GM21367 (cell line): ENCODE measurements around the gene HOXB4.

Experiments
- ATAC-seq: cut with Tn5 transposase; IDR thresholded peaks from one replicate; pipeline ENCODE4 v1.9.1; 2021; ENCODE audit not compliant: unreplicated experiment

The HOXB4 gene

GRCh38 chr17:48575066-48575582 lies 3.0 kb downstream of the HOXB4 start:
- ATAC-seq: no peak

- ATAC-seq: no peak
Observed at GRCh38 chr17:48574505-48575065, 3.6 kb downstream of the HOXB4 start.

DNA sequence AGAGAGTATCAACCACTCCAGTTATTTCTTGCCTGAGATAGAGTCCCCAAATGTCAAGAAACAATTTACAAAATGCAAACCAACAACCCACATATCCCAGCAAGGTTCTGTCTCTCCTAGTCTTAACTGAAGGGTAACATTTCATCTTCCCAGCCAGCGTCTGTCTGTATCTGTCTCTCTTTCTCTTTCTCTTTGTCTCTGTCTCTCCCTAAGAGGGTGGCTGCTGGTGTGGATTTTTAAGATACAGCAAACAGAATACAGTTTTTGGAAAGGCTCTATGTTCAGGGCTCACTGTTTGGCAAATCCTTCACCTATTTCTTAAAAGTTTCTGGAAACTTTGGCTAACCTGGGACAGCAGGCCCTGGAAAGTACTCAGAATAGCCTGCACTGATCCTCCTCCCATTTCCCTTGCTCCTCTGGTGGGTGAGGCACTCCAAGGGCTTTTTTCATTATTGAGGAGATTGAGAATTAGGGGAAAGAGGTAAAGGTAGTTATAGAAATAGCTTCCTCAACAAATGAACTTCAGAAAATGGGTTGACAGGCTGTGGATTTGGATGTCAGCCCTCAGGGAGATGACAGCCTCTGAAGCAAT lies 6.2 kb downstream of the HOXB4 start:
- no peak for ATAC-seq

DNA sequence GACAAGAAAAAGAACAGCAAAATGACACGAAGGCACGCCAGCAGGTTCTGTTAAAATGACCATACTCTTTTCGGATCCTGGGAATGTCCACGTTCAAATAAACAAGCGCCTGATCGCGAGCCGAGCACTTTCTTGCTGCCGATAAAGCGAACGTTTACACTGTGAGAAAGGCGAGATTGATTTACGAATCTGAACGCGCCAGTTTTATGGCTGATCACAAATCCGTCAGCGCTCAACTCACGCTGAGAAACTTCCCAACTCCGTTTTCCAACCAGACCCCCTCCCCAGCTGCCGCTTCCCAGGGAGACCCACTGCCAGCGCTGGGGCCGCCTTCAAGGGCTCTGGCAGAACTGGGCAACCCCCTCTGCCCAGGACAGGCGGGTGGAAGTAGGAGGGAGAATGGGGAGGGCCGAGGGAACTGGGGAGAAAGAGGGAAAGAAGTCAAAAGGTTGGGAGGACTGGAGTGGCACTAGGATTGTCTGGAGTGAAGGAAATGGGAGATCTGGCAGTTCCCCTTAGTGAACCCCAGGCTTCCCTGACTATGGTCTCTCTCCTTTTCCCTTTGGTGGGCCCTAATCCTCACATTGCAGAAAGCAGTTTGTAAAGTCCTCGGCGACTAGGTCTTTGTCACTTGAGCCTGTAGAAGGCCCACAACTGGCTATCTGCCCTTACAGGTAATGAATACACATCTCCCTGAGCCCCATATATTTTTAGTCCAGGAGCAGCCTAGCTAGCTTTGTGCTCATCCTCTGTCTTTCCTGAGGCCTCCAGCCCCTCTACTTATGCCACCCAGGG lies 6.9 kb downstream of the HOXB4 start:
- ATAC-seq: no peak

DNA sequence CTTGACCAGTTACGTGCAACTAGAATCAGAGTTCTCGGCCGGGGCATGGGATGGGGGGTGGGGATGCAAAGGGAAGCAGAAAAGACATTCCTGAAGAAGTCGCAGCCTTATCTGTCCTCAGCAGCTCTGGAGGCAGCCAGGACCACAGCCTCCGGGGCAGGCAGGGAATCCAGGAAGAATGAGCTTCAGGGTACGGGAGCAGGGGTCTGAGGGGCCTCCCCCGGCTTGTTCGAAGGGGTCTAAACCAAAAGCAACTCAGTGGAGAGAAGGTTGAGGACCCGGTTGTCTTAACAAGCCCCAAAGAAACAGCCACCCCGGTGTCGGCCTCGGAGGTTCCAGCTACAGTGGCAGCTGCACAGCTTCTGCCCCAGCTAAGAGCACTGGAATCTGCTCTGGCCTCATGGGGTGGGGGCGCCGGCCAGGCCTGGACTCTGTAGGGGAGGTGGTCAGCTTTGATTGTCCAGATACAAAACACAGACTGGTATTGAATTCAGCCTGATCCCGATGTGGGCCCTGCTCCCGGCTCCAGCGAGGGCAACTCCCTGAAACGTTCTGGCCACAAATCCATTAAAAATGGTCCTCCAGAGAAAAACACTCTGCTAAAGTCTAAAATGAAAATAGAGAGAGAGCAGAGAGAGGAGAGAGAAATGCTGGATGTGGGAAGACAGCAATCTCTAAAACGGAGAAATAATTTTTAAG lies 7.7 kb downstream of the HOXB4 start:
- no peak for ATAC-seq

- ATAC-seq: no peak
Observed at GRCh38 chr17:48569674-48570324, 8.4 kb downstream of the HOXB4 start.

- ATAC-seq: no peak
Observed at GRCh38 chr17:48569240-48569582, 8.9 kb downstream of the HOXB4 start.

DNA sequence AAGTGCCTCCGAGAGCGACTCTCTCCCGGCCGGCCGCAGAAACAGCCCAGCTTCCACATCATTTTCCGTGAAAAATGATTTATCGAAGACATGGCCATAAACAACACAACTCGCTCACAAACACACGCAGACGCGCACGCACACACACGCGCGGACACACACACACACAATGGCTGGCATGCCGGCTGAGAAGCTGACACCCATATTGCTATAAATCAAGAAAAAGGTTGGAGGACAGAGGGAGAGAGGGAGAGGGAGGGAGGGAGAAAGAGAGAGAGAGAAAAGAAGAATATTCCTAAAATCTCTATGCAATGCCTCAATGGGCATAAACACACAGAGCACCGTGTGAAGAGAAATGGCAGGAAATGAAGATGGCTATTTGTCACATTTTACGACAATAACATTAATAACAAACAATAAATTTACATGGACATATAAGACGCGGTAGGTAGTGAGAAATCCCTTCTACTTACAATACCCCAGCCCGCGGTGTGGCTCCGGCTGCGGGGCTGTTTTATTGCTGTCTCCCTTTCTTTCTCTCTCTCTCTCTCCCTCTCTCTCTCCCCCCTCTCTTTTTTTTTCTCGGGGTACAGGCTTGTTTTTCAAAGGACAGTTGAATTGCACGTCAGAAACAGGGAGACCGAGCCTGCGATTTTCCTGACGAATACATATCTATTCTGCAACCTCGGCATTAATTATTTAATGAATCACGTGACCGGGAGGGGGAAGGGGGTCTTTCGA lies 9.5 kb downstream of the HOXB4 start:
- ATAC-seq: no peak

GRCh38 chr17:48567646-48568354 lies 10.3 kb downstream of the HOXB4 start:
- ATAC-seq: no peak

GRCh38 chr17:48567209-48567608 lies 10.9 kb downstream of the HOXB4 start:
- ATAC-seq: no peak

DNA sequence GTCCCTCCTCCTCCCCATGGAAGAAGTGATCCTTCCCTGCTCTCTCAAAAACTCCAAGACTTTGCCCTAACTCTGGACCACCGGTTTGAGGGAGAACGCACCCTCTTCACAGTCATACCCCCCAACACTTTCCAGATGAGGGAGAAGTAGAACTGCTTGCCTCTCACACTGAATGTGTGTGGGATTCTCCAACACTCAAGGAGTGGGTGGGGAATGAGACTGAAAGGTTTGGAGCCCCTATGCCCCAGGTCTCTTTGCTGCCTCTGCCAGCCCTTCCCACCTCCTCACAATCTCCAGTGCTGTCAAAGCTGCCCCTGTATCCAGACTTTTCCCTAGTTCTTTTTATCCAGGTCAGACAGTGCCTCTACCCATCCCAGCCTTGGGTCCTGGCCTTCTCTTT lies 11.4 kb downstream of the HOXB4 start:
- no peak for ATAC-seq

DNA sequence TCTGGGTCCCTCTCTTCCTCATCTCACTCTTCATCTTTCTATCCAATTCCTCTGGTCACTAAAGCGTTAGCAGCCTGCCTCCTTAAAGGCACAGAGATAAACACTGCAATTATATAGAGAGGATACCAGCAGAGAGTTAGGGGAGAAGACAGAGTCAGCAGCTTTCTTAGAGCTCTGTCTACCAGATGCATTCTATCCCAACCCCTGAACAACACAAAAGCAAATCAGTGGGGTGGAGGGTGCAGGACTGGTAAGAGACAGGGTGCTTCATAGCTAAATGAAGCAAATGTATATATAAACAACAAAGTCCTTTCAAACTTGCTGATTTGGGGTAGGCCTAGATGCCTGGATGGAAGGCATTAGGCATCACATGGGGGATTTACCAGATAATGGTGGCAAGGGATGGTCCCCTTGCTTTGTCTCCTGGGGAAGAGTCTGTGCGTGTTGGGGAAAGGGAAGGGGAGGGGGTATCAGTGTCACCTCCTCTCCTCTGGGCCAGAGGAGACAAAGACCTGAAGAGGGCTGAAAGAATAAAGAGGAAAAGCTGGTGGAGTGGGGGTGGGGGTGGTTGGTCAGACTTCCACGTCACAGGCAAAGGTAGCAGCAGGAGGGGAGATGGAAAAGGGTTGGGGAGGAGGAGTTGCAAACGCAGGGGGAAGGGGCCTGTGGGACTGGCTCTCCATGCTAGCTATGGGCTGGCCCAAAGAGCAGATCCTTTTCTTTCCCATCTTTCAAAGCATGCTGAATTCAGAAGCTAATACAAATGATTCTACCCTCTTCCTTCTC lies 12.0 kb downstream of the HOXB4 start:
- no peak for ATAC-seq

GRCh38 chr17:48565022-48565554 lies 13.1 kb downstream of the HOXB4 start:
- no peak for ATAC-seq

DNA sequence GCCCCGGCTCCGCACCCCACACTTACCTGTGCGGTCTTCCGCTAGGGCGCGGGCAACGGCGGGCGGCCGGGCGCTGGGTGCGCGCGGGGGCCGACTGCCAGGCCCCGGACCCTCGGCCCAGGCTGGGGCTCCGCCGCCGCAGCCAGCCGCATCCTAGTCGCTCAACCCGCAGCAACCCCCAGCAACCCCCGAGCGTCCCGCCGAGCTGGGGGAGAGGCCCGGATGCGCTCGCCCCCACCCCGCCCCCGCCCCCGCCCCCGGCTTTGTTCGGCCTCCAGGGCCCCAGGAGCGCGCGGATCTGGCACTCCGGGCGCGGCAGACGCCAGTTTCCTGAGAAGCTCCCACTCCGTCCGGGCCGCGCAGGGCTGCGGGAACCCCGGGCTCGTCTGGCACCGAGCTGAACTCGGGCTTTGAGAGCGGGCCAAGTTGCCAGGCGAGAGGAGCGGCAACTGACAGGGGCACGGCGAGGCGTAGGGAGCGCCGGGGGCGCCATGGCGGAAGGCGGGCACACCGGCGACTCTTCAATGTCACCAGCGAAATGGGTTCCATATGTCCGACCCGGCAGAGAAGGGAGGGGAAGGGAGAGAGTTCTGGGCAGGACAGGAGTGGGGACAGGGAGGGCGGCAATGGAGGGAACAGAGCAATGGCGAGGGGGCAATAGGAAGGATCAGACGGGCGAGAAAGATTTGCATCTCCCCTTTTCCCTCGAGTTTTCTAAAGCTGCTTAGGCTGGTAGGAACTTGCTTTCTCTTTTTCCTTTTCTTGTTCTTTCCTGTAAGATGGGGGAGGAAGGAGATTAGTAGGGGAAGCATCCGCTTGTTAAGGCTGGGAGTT lies 13.7 kb downstream of the HOXB4 start:
- ATAC-seq: no peak

- ATAC-seq: no peak
Observed at GRCh38 chr17:48563867-48564187, 14.3 kb downstream of the HOXB4 start.

GRCh38 chr17:48563385-48563838 lies 14.7 kb downstream of the HOXB4 start:
- no peak for ATAC-seq

DNA sequence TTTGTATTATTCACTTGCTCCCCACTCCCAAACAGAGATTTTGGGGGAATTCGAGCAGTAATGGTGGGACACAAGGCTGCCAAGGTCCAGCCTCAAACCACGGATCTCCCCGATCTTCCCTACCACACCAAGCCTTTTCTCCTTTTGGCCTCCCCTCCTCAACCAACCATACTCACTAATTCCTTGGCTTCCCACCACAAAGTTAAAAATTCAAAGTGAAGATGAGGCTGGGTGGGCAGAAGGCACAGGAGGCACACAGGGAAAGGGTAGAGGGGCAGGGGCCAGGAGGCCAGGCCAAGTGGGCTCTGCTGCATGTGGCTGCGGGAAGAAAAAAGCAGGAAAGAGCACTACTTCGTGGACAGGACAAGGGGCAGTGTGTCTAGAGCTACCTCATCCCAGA lies 15.2 kb downstream of the HOXB4 start:
- ATAC-seq: no peak
